22Rv1 (cell line): ENCODE results near the gene LCE3B.

ENCODE experiments used
- H3K27ac ChIP-seq: fragments of 450-650 bp; 2 replicates; pipeline ENCODE4 v1.5.1; 2017
- CTCF ChIP-seq: fragments of 450-650 bp; IDR thresholded peaks from 2 replicates; pipeline ENCODE4 v1.5.1; 2017; ENCODE audit warnings: mild to moderate bottlenecking
- ZFX ChIP-seq: fragments of 450-650 bp; IDR thresholded peaks from 2 replicates; pipeline ENCODE4 v1.6.1; 2017; ENCODE audit warnings: antibody characterized with exemption, borderline replicate concordance

Gene LCE3B

GRCh38 chr1:152657677-152658076 is 44.1 kb downstream of the LCE3B start:
- TF ChIP-seq ZFX (no peak), CTCF (no peak)
- no peak overlapping the region for H3K27ac ChIP-seq

- TF ChIP-seq ZFX = no peak
- no peak overlapping the region for H3K27ac ChIP-seq
These were observed 45.0 kb downstream of the LCE3B start for GRCh38 chr1:152658649-152659048.

GRCh38 chr1:152663098-152663497 is 49.5 kb downstream of the LCE3B start, which contains the start of gene LCE2D:
Gene LCE2D, plus strand, starts transcription at chr1:152663380. Its CDS starts 726 bp downstream, at chr1:152664106.
- no peak within 1 kb of the TSS for H3K27ac ChIP-seq
- TF ChIP-seq CTCF (no peak), ZFX (no peak)
